Thyroid gland (tissue), 4 donors: ENCODE data around the gene TMEM18. TPM values are rescaled to one million over a fixed set of nuclear protein-coding genes. Genes with fewer than 3 reads are reported as not detected.
A peak's percentile ranks its signal among the peaks of the same experiment; 100 is the strongest.

Experiments used
- DNase-seq, 2 donors: peaks; one replicate each; pipeline ENCODE4 v3.0.0-alpha.2; 2019
- H3K27ac ChIP-seq, 3 donors: fragments of 200-600 bp; sonication (generic); 1 replicate in 2 of 3; 2 replicates in 1 of 3; pipeline ENCODE4 v1.5.1; 2016 to 2019; ENCODE audit warnings: mild to moderate bottlenecking in 1 of 3, moderate library complexity in 1 of 3
- H3K27me3 ChIP-seq: fragments of 200-600 bp; sonication (generic); one replicate; pipeline ENCODE4 v1.5.1; 2019
- H3K36me3 ChIP-seq, 2 donors: fragments of 200-600 bp; sonication (generic); one replicate each; pipeline ENCODE4 v1.5.1; 2016 to 2019
- H3K4me1 ChIP-seq, 2 donors: fragments of 200-600 bp; sonication (generic); one replicate each; pipeline ENCODE4 v1.5.1; 2017 to 2019
- H3K4me3 ChIP-seq, 3 donors: fragments of 200-600 bp; sonication (generic); replicated peaks in 1 of 3; 1 replicate in 2 of 3; 2 replicates in 1 of 3; pipeline ENCODE4 v1.5.1; 2016; ENCODE audit warnings: mild to moderate bottlenecking in 1 of 3
- H3K9me3 ChIP-seq: fragments of 200-600 bp; sonication (generic); one replicate; pipeline ENCODE4 v1.5.1; 2017
- POLR2A ChIP-seq, 2 donors: fragments of 450-650 bp; IDR thresholded peaks; one replicate each; pipeline ENCODE4 v1.6.1; 2017; ENCODE audit warnings: antibody characterized with exemption in 2 of 2, mild to moderate bottlenecking in 2 of 2, moderate library complexity in 1 of 2
- WGBS, 2 donors: methylation state at CpG; one replicate each; pipeline ENCODE4 v1.1.5; 2017; 5-methylcytosine and 5-hydroxymethylcytosine counted together
- intact Hi-C: fragments of 100-400 bp; cut with DNase I; formaldehyde crosslinking; loops from one replicate; pipeline ENCODE4 v1.15.1; 2023
- total RNA-seq, 4 donors: library from RNA; depleted of rRNA; stranded (reverse); fragments of >200 nt; gene quantifications; one replicate each; pipeline ENCODE4 v1.2.3, GENCODE V29; 2016
- TF ChIP-seq, protein P1 (sequence below), 6 experiments: fragments of 200-600 bp in 3 of 6; fragments of 450-650 bp in 3 of 6; sonication (generic) in 3 of 6; IDR thresholded peaks; one replicate each; pipeline ENCODE4 v1.5.1; 2016 to 2019; ENCODE audit warnings: antibody characterized with exemption in 6 of 6, mild to moderate bottlenecking in 2 of 6, inconsistent platforms in 1 of 6, moderate library complexity in 1 of 6

TMEM18 gene
- total RNA-seq, result 10 to 100 TPM; 22.2 to 32.0 (median 28.7) TPM

DNA sequence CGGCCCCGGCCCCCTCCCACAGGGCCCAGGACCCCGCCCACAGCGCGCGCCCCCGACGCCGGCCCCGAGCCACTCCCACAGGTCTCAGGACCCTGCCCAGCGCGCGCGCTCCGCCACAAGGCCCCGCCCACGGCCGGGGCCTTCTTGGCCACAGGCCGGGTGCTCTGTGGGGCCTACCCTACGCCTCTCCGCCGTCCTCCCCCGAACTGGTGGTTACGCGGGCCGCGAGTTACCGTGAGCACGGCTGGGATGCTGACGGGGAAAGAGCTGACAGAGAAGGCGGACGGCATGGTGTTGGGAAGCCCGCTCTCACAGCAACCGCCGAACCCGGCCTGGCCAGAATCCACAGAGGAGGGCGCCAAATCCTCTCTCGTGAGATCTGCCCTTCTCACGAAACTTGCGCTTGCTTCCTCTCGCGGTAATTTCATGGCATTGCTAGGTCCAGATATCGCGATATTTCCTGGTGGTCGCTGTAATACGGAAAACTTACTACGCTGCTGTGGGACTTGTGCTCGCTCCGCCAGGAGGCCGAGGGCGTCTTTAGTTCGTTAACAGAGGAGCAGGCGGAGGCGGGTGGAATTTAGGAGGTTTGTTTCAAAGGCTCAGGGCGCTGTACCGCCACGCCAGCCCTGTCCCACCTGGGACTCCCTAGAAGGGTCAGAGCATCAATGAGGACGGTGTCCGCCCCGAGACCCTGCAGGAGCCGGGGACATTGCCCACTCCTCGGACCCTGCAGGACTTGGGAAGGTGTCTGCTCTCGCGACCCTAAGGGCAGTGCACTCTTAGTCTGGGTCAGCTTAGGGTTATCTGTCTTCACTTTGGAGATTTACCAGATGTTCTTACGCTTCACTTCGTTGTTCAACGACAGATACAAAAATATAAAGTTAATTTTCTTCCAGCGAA is at the start of gene TMEM18:
TSS of gene TMEM18 (minus strand) at position 351 of the 903 bp plus-strand sequence. CDS start at position 290, 61 bp downstream.
- Histone ChIP-seq H3K36me3 (peaks cover 0 to 5% of the 10 kb centered on the region in 2 donors), H3K27ac (peak within 1 kb of the TSS; percentile 86 to 98 (median 95)), H3K4me1 (peaks cover 9 to 12% of the 10 kb centered on the region in 2 donors), H3K27me3 (no peaks in the 10 kb centered on the region), H3K9me3 (no peaks in the 10 kb centered on the region), H3K4me3 (peak within 1 kb of the TSS; percentile 61 to 99 (median 77))
- TF ChIP-seq, protein P1, sequence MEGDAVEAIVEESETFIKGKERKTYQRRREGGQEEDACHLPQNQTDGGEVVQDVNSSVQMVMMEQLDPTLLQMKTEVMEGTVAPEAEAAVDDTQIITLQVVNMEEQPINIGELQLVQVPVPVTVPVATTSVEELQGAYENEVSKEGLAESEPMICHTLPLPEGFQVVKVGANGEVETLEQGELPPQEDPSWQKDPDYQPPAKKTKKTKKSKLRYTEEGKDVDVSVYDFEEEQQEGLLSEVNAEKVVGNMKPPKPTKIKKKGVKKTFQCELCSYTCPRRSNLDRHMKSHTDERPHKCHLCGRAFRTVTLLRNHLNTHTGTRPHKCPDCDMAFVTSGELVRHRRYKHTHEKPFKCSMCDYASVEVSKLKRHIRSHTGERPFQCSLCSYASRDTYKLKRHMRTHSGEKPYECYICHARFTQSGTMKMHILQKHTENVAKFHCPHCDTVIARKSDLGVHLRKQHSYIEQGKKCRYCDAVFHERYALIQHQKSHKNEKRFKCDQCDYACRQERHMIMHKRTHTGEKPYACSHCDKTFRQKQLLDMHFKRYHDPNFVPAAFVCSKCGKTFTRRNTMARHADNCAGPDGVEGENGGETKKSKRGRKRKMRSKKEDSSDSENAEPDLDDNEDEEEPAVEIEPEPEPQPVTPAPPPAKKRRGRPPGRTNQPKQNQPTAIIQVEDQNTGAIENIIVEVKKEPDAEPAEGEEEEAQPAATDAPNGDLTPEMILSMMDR (IDR thresholded peaks at IDR 0.05), result peak in 5 of 6 experiments; percentile 8 to 44 (median 23)
- peak; percentile 96 to 97 for TF ChIP-seq POLR2A (IDR thresholded peaks at IDR 0.05)
- DNase-seq, result peak; percentile 93 to 95
- intact Hi-C loops, result loop anchor here (5.0 kb wide), 1 partner anchor 65 kb away; no protein-coding TSS in a partner anchor
- WGBS, 2 donors, result 1% methylated on average over 41 to 44 of the region's 68 CpGs

DNA sequence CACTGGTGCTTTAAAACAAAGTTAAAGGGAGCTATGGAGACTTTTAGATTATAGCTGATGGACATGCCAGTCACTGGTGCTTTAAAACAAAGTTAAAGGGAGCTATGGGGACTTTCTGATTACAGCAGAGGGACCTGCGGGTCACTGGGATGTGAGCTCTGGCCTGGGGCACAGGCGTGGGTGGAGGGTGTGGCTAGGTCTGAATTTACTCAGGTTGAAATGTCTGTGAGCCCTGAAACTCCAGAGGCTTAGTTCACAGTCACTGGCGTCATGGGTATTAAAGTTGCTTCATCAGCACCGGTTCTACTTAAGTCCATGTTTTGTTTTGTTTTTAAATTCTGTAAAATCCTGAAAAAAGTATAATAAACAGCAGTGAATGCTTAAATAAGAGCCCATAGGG is 49.0 kb upstream of the TMEM18 start:
- Histone ChIP-seq H3K9me3 (no peaks in the 10 kb centered on the region), H3K27ac (no peak overlapping the region), H3K4me1 (no peaks in the 10 kb centered on the region), H3K27me3 (no peaks in the 10 kb centered on the region), H3K4me3 (no peak overlapping the region), H3K36me3 (no peaks in the 10 kb centered on the region)
- intact Hi-C loops, result no loop called here
- WGBS, 2 donors, result 81 to 86% methylated on average over 4 of the region's 4 CpGs
- TF ChIP-seq, protein P1 (IDR thresholded peaks at IDR 0.05), result no peak
- TF ChIP-seq POLR2A (IDR thresholded peaks at IDR 0.05), result no peak
- DNase-seq, result no peak

DNA sequence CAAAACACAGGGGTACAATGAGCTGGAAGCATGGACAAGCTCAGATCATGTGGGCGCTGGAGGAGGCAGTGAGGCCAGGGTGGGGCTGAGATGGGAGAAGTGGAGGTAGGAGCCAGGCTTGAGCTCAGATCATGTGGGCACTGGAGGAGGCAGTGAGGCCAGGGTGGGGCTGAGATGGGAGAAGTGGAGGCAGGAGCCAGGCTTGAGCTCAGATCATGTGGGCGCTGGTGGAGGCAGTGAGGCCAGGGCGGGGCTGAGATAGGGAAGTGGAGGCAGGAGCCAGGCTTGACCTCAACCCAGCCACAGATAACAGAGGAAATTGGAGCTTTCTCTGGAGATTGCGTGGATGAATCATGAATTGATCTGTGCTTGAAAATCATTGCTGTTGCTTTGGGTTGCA is 48.3 kb upstream of the TMEM18 start:
- Histone ChIP-seq H3K27me3 (no peaks in the 10 kb centered on the region), H3K4me1 (no peaks in the 10 kb centered on the region), H3K9me3 (no peaks in the 10 kb centered on the region), H3K4me3 (no peak overlapping the region), H3K36me3 (no peaks in the 10 kb centered on the region), H3K27ac (no peak overlapping the region)
- intact Hi-C loops, result no loop called here
- TF ChIP-seq, protein P1 (IDR thresholded peaks at IDR 0.05), result no peak
- no peak for TF ChIP-seq POLR2A (IDR thresholded peaks at IDR 0.05)
- 90 to 94% methylated on average over 4 of the region's 4 CpGs for WGBS, 2 donors
- DNase-seq, result no peak

DNA sequence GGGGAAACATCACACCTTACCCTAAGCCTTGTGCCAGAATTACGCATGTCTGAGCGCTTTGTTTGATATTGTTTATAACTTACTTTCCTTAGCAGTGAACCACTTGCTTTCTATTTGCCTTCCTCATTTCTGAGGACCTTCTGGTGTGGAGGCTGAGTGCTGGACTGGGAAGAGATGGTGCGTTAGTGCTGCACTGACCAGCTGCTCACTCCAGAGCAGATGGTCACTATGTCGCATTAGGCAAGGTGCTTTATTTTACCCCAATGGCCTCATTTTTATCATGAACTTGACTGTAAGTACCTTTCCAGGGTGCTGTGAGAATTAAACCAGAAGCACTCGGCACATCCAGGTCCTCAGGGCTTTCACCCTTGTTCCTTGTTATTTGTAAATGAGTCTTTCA is 46.6 kb upstream of the TMEM18 start:
- no peaks in the 10 kb centered on the region for H3K9me3 ChIP-seq
- WGBS, 2 donors, result 89 to 91% methylated on average over 5 of the region's 5 CpGs
- intact Hi-C loops, result no loop called here

More for the DNA sequence above, 46.6 kb upstream of the TMEM18 start:
- Histone ChIP-seq H3K27ac (no peak overlapping the region), H3K27me3 (no peaks in the 10 kb centered on the region), H3K4me1 (no peaks in the 10 kb centered on the region), H3K36me3 (no peaks in the 10 kb centered on the region), H3K4me3 (no peak overlapping the region)
- DNase-seq, result no peak
- TF ChIP-seq POLR2A (IDR thresholded peaks at IDR 0.05), result no peak
- TF ChIP-seq, protein P1 (IDR thresholded peaks at IDR 0.05), result no peak
